GM13976 (cell line): ENCODE measurements around the gene INTS13.

ENCODE experiments used
- DNase-seq: peaks from one replicate; pipeline ENCODE4 v3.0.0; 2012; ENCODE audit warnings: low spot score
- CTCF ChIP-seq: IDR thresholded peaks from 2 replicates; pipeline ENCODE4 v1.5.1; 2012; ENCODE audit warnings: borderline replicate concordance, mild to moderate bottlenecking; ENCODE audit not compliant: insufficient read depth; ENCODE audit errors: extremely low read depth, missing control alignments, control extremely low read depth
- in situ Hi-C: fragments of 300-500 bp; cut with MboI; formaldehyde crosslinking; loops from one replicate; pipeline ENCODE4 v1.12.0; 2022; ENCODE audit warnings: low sequenced_read_pairs, mixed read lengths, inconsistent platforms; ENCODE audit not compliant: unreplicated experiment

The INTS13 gene

GRCh38 chr12:26871985-26872384 lies 65.8 kb downstream of the INTS13 start:
- in situ Hi-C loops = loop anchor here (25.0 kb wide), 1 partner anchor 760 kb away; no protein-coding TSS in a partner anchor
- no peak for TF ChIP-seq CTCF

GRCh38 chr12:26870491-26871419 lies 67.0 kb downstream of the INTS13 start:
- no peak for TF ChIP-seq CTCF
- in situ Hi-C loops = loop anchor here (25.0 kb wide), 1 partner anchor 758 kb away; no protein-coding TSS in a partner anchor
- DNase-seq = no peak

More at GRCh38 chr12:26871985-26872384, 65.8 kb downstream of the INTS13 start:
- DNase-seq = no peak

- DNase-seq = no peak
- in situ Hi-C loops = loop anchor here (25.0 kb wide), 1 partner anchor 758 kb away; no protein-coding TSS in a partner anchor
- TF ChIP-seq CTCF = no peak
These were observed 67.8 kb downstream of the INTS13 start for GRCh38 chr12:26869908-26870459.

- DNase-seq = no peak
- no peak for TF ChIP-seq CTCF
- in situ Hi-C loops = loop anchor here (25.0 kb wide), 1 partner anchor 757 kb away; no protein-coding TSS in a partner anchor
These were observed 68.7 kb downstream of the INTS13 start for GRCh38 chr12:26869104-26869494.

- no peak for TF ChIP-seq CTCF
- no peak for DNase-seq
- in situ Hi-C loops = loop anchor here (25.0 kb wide), 1 partner anchor 756 kb away; no protein-coding TSS in a partner anchor
These were observed 69.2 kb downstream of the INTS13 start for GRCh38 chr12:26868447-26869103.

- DNase-seq = peak; percentile 46
- no peak for TF ChIP-seq CTCF
- in situ Hi-C loops = loop anchor here (25.0 kb wide), 1 partner anchor 755 kb away; no protein-coding TSS in a partner anchor
These were observed 70.7 kb downstream of the INTS13 start for GRCh38 chr12:26867080-26867479.
